ENCODE results near the gene ANXA5.

Gene ANXA5

GRCh38 chr4:121686255-121686654 is 10.5 kb downstream of the ANXA5 start:
- H2AFZ ChIP-seq = no peak overlapping the region
- H3K9me3 ChIP-seq (ENCODE audit: control insufficient read depth, low read length) = no peaks in the 10 kb centered on the region
- H3K9ac ChIP-seq = no peak overlapping the region
- H3K79me2 ChIP-seq = no peaks in the 10 kb centered on the region
- H3K4me2 ChIP-seq (ENCODE audit: low read length) = no peak overlapping the region
- TF ChIP-seq CTCF (IDR thresholded peaks at IDR 0.05) = no peak
- no peaks in the 10 kb centered on the region for H3K27me3 ChIP-seq (ENCODE audit: control insufficient read depth, insufficient read depth, low read length)
- no peak overlapping the region for H3K27ac ChIP-seq
- H3K36me3 ChIP-seq (ENCODE audit: control insufficient read depth, insufficient read depth, low read length) = no peaks in the 10 kb centered on the region
- no peak overlapping the region for H3K4me3 ChIP-seq (ENCODE audit: low read depth, low read length)
- H3K4me1 ChIP-seq = peaks cover 4% of the 10 kb centered on the region

GRCh38 chr4:121685257-121685656 is 11.5 kb downstream of the ANXA5 start:
- Histone ChIP-seq H3K79me2 (no peaks in the 10 kb centered on the region), H3K9ac (no peak overlapping the region), H3K4me1 (peaks cover 4% of the 10 kb centered on the region), H3K9me3 (ENCODE audit: control insufficient read depth, low read length) (no peaks in the 10 kb centered on the region), H3K4me3 (ENCODE audit: low read depth, low read length) (no peak overlapping the region), H3K27ac (no peak overlapping the region), H2AFZ (no peak overlapping the region), H3K27me3 (ENCODE audit: control insufficient read depth, insufficient read depth, low read length) (no peaks in the 10 kb centered on the region), H3K36me3 (ENCODE audit: control insufficient read depth, insufficient read depth, low read length) (no peaks in the 10 kb centered on the region), H3K4me2 (ENCODE audit: low read length) (no peak overlapping the region)
- TF ChIP-seq CTCF (IDR thresholded peaks at IDR 0.05) = no peak

GRCh38 chr4:121684561-121684960 is 12.2 kb downstream of the ANXA5 start:
- Histone ChIP-seq H3K4me3 (ENCODE audit: low read depth, low read length) (no peak overlapping the region), H3K9me3 (ENCODE audit: control insufficient read depth, low read length) (no peaks in the 10 kb centered on the region), H2AFZ (no peak overlapping the region), H3K4me2 (ENCODE audit: low read length) (no peak overlapping the region), H3K9ac (no peak overlapping the region), H3K79me2 (no peaks in the 10 kb centered on the region), H3K27me3 (ENCODE audit: control insufficient read depth, insufficient read depth, low read length) (no peaks in the 10 kb centered on the region), H3K4me1 (peaks cover under 1% of the 10 kb centered on the region), H3K36me3 (ENCODE audit: control insufficient read depth, insufficient read depth, low read length) (no peaks in the 10 kb centered on the region), H3K27ac (no peak overlapping the region)
- no peak for TF ChIP-seq CTCF (IDR thresholded peaks at IDR 0.05)

GRCh38 chr4:121684016-121684415 is 12.8 kb downstream of the ANXA5 start:
- TF ChIP-seq CTCF (IDR thresholded peaks at IDR 0.05) = no peak
- H2AFZ ChIP-seq = no peak overlapping the region
- H3K9ac ChIP-seq = no peak overlapping the region
- no peaks in the 10 kb centered on the region for H3K4me1 ChIP-seq
- H3K27me3 ChIP-seq (ENCODE audit: control insufficient read depth, insufficient read depth, low read length) = no peaks in the 10 kb centered on the region
- no peaks in the 10 kb centered on the region for H3K9me3 ChIP-seq (ENCODE audit: control insufficient read depth, low read length)
- no peak overlapping the region for H3K4me3 ChIP-seq (ENCODE audit: low read depth, low read length)
- no peaks in the 10 kb centered on the region for H3K79me2 ChIP-seq
- H3K4me2 ChIP-seq (ENCODE audit: low read length) = no peak overlapping the region
- H3K36me3 ChIP-seq (ENCODE audit: control insufficient read depth, insufficient read depth, low read length) = no peaks in the 10 kb centered on the region
- H3K27ac ChIP-seq = no peak overlapping the region

- H3K27ac ChIP-seq = no peak overlapping the region
- H3K4me1 ChIP-seq = no peaks in the 10 kb centered on the region
- H2AFZ ChIP-seq = no peak overlapping the region
- H3K79me2 ChIP-seq = no peaks in the 10 kb centered on the region
- H3K36me3 ChIP-seq (ENCODE audit: control insufficient read depth, insufficient read depth, low read length) = no peaks in the 10 kb centered on the region
- TF ChIP-seq CTCF (IDR thresholded peaks at IDR 0.05) = no peak
- H3K4me3 ChIP-seq (ENCODE audit: low read depth, low read length) = no peak overlapping the region
- H3K9ac ChIP-seq = no peak overlapping the region
- no peaks in the 10 kb centered on the region for H3K9me3 ChIP-seq (ENCODE audit: control insufficient read depth, low read length)
- no peak overlapping the region for H3K4me2 ChIP-seq (ENCODE audit: low read length)
- H3K27me3 ChIP-seq (ENCODE audit: control insufficient read depth, insufficient read depth, low read length) = no peaks in the 10 kb centered on the region
Measured at GRCh38 chr4:121680571-121680970, 16.2 kb downstream of the ANXA5 start.

Measured in parathyroid adenoma (tissue), 2 donors.